Skeletal muscle satellite cell (primary cell): Measurements from ENCODE around the gene CACNB2.
A peak's percentile ranks its signal among the peaks of the same experiment; 100 is the strongest.

Experiments
- H3K27me3 ChIP-seq: 2 replicates; pipeline ENCODE4 v1.7.0; 2013; ENCODE audit warnings: low read length; ENCODE audit not compliant: control insufficient read depth, insufficient read depth
- H3K36me3 ChIP-seq: 2 replicates; pipeline ENCODE4 v1.7.0; 2013; ENCODE audit warnings: mild to moderate bottlenecking, control low read depth, low read length; ENCODE audit not compliant: insufficient read depth
- H3K4me1 ChIP-seq: 2 replicates; pipeline ENCODE4 v1.7.0; 2013; ENCODE audit warnings: low read length; ENCODE audit not compliant: control insufficient read depth, insufficient read depth
- H3K4me2 ChIP-seq: 2 replicates; pipeline ENCODE4 v1.7.0; 2013; ENCODE audit warnings: mild to moderate bottlenecking, low read length
- H3K4me3 ChIP-seq: 2 replicates; pipeline ENCODE4 v1.7.0; 2013; ENCODE audit warnings: low read length
- H3K9ac ChIP-seq: 2 replicates; pipeline ENCODE4 v1.7.0; 2013; ENCODE audit warnings: mild to moderate bottlenecking, low read depth, low read length, moderate library complexity
- H3K9me3 ChIP-seq: replicated peaks from 2 replicates; pipeline ENCODE4 v1.7.0; 2013; ENCODE audit warnings: mild to moderate bottlenecking, control low read depth, low read length

Gene CACNB2

DNA sequence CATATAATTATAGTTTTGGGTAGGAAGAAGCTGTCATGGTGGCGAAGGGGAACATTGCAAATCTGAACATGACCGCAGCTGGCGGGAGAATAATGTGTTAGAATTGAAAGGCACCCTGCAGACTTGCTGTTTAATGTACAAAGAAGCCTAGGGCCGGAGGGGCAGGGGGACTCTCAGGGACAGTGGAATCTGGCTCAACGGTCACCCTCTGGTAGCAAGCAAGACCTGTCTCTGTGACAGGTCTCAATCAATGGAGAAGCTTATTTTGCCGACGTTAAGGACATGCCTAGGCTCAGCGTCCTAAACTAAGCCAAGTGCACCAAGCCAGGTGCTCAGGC lies 333.9 kb downstream of the CACNB2 start:
- Histone ChIP-seq H3K4me1 (no peaks in the 10 kb centered on the region), H3K9me3 (no peaks in the 10 kb centered on the region), H3K27me3 (peaks cover 5% of the 10 kb centered on the region), H3K4me2 (no peak overlapping the region), H3K36me3 (no peaks in the 10 kb centered on the region), H3K4me3 (no peak overlapping the region), H3K9ac (no peak overlapping the region)

DNA sequence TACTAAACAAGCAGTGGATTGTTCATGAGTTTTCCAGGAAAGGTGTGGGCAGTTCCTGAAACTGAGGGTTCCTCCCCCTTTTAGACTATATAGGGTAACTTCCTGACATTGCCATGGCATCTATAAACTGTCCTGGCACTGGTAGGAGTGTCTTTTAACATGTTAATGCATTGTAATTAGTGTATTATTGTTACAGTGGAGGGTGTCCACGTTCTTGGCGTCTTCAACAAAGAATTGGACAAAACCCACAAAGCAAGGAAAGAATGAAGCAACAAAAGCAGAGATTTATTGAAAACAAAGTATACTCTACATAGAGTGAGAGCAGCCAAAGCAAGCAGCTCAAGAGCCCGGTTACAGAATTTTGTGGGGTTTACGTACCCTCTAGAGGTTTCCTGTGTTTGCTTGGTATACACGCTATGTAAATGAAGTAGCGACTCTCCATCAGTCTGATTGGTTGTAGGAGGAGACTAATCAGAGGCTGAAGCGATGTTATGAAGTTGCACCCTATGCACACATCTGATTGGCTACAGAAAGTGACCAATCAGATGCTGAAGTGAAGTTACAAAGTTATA lies 335.9 kb downstream of the CACNB2 start:
- no peaks in the 10 kb centered on the region for H3K4me1 ChIP-seq
- no peaks in the 10 kb centered on the region for H3K9me3 ChIP-seq
- no peak overlapping the region for H3K4me3 ChIP-seq
- no peak overlapping the region for H3K4me2 ChIP-seq
- no peaks in the 10 kb centered on the region for H3K36me3 ChIP-seq
- H3K27me3 ChIP-seq, result peaks cover 5% of the 10 kb centered on the region
- H3K9ac ChIP-seq, result no peak overlapping the region

DNA sequence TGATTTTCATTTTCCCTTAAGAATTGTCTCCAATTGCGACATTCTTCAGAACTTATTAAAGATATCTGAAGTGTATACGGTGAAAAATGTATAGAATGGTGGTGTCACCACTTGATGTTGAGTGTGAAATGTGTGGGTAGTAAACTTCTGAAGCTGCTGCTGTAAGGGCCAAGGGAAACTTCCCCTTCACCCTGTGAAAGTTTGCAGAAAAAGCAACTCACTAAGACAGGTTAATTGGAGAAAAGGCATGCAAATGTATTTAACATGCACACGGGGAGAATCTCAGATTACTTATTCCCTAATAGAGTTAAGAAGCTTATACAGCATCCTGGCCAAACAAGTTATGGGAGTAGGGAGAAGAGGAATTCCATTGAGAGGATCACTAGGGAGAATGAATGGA lies 338.1 kb downstream of the CACNB2 start:
- no peak overlapping the region for H3K4me3 ChIP-seq
- H3K27me3 ChIP-seq, result no peaks in the 10 kb centered on the region
- H3K9ac ChIP-seq, result no peak overlapping the region
- no peak overlapping the region for H3K4me2 ChIP-seq
- no peaks in the 10 kb centered on the region for H3K36me3 ChIP-seq
- no peaks in the 10 kb centered on the region for H3K4me1 ChIP-seq
- H3K9me3 ChIP-seq, result no peaks in the 10 kb centered on the region

DNA sequence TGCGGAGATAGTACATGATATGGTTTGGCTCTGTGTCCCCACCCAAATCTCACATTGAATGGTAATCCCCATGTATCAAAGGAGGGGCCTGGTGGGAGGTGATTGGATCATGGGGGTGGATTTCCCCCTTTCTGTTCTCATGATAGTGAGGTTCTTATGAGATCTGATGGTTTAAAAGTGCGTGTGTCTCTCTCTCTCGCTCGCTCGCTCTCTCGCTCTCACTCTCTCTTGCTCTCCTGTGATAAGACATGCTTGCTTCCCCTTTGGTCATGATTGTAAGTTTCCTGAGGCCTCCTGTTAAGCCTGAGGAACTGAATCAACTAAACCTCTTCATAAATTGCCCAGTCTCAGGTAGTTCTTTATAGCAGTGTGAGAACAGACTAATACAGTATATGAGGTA lies 339.3 kb downstream of the CACNB2 start:
- no peaks in the 10 kb centered on the region for H3K9me3 ChIP-seq
- no peak overlapping the region for H3K4me3 ChIP-seq
- H3K4me2 ChIP-seq, result no peak overlapping the region

DNA sequence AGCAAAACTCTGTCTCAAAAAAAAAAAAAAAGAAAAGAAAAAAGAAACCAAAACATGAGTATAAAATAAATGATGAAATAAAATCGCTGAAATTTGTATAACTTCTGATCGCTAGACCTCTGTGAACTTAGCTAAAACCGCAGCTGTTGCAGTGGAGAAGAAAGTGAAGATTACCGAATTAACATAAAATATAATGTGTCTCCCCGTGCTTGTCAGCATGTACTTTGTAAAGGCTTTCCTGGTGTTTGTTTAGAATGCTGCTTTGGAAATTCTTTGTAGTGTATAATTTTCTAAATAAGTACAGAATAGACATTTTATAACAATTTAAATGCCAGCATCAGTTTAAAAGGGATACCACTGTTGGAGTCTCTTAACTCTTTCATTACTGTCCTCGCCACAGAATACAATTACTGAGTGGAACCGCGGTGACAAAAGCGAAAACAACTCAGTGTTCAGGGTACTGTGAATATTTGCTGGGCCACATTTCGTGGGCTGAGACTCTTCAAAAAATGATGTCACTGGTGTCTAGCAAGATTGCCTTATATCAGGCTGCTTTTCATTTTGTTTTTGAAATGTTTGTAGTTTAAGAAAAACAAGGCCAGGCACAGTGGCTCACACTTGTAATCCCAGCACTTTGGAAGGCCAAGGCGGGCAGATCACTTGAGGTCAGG lies 343.4 kb downstream of the CACNB2 start:
- H3K9ac ChIP-seq, result no peak overlapping the region
- H3K4me3 ChIP-seq, result no peak overlapping the region
- H3K36me3 ChIP-seq, result no peaks in the 10 kb centered on the region
- no peaks in the 10 kb centered on the region for H3K4me1 ChIP-seq
- no peaks in the 10 kb centered on the region for H3K27me3 ChIP-seq
- H3K4me2 ChIP-seq, result no peak overlapping the region
- no peaks in the 10 kb centered on the region for H3K9me3 ChIP-seq

More for the DNA sequence above, 339.3 kb downstream of the CACNB2 start:
- H3K4me1 ChIP-seq, result no peaks in the 10 kb centered on the region
- no peaks in the 10 kb centered on the region for H3K27me3 ChIP-seq
- no peak overlapping the region for H3K9ac ChIP-seq
- no peaks in the 10 kb centered on the region for H3K36me3 ChIP-seq

DNA sequence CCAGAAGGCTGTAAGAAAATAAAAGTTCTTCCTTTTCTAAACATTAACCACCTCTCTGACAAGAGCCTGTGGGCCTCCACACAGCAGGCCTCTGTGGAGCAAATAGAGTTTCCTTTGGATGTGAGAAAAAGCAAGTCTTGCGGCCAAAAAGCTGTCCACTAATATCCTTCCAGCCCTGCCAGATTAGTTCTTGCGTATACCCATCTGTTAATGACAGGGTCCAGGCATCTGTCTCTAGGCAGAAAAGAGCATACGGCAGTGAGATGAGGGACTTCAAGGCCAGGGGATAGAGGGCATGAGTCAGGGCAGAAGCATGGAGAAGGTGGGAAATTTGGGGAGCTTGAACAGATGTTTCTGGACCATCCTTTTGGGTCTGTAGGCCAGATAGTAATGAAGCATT lies 346.2 kb downstream of the CACNB2 start:
- Histone ChIP-seq H3K9ac (no peak overlapping the region), H3K27me3 (no peaks in the 10 kb centered on the region), H3K4me3 (no peak overlapping the region)

DNA sequence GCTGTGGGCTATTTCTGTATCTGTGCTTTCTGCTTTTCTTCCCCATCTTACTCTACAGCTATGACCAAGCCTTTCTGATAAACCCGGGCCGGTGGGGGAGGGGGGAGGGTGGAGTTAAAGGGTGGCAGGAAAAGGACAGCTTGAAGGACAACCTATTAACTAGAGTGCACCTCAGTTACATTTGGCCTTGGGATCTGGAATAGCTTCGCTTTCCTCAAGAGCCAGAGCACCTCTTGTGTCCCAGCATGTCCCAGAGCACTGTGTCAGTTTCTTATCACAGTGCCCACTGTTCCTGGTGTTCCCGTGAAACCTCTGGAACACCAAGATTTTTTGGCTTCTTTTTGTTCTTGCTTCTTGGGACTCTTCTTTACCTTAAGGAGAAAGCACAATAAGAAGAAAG lies 350.5 kb downstream of the CACNB2 start:
- Histone ChIP-seq H3K9me3 (no peaks in the 10 kb centered on the region), H3K4me1 (no peaks in the 10 kb centered on the region), H3K4me3 (no peak overlapping the region), H3K36me3 (no peaks in the 10 kb centered on the region), H3K4me2 (no peak overlapping the region), H3K9ac (no peak overlapping the region), H3K27me3 (no peaks in the 10 kb centered on the region)

More for the DNA sequence above, 346.2 kb downstream of the CACNB2 start:
- no peak overlapping the region for H3K4me2 ChIP-seq
- no peaks in the 10 kb centered on the region for H3K36me3 ChIP-seq
- H3K9me3 ChIP-seq, result no peaks in the 10 kb centered on the region
- H3K4me1 ChIP-seq, result no peaks in the 10 kb centered on the region

DNA sequence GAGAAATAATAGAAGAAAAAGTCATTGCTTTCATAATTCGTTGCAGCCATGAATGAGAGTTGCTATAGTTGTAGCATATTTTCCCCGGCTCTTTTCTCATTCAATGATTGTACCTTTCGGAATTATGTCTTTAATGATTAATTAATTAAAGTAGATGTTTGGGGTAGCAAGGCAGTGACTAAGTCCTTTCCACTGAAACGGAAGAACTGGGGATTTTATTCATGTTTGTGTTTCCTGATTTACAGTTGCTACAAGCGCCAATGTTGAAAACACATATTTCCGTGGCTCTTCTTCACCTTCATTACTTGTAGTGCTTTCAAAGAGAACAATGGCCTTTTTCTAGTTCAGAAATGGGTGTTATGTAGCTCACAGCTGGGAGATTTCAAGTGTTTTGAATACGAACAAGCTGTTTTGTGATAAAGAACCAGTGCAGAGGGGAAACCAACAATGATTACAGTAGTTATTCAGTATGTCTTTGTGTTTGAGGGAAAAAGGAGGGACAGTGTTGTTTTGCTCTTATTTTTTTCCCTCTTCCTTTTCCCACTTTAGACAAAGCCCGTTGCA lies 357.7 kb downstream of the CACNB2 start:
- no peaks in the 10 kb centered on the region for H3K9me3 ChIP-seq
- no peak overlapping the region for H3K4me2 ChIP-seq
- H3K4me1 ChIP-seq, result peaks cover 3% of the 10 kb centered on the region
- no peak overlapping the region for H3K9ac ChIP-seq
- H3K4me3 ChIP-seq, result no peak overlapping the region
- no peaks in the 10 kb centered on the region for H3K36me3 ChIP-seq
- H3K27me3 ChIP-seq, result no peaks in the 10 kb centered on the region

DNA sequence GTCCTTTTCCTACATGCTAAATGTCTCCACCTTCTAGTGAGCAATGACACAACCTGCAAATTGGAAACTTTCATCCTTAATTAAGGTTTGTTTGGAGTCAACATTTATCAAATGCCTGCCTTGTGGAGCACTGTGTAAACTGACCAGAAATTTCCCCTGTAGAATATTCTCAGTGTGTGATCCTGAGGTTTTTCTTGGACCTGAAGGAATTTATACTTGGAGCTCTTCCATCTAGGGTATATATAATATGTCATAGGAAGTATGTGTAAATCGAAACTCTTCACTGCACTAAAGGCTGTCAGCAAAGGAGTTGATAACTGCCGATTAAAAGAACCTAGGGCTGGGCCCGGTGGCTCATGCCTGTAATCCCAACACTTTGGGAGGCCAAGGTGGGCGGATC lies 358.8 kb downstream of the CACNB2 start:
- Histone ChIP-seq H3K9me3 (no peaks in the 10 kb centered on the region), H3K27me3 (no peaks in the 10 kb centered on the region), H3K4me3 (no peak overlapping the region), H3K4me1 (peaks cover 3% of the 10 kb centered on the region), H3K36me3 (no peaks in the 10 kb centered on the region), H3K9ac (no peak overlapping the region), H3K4me2 (no peak overlapping the region)

DNA sequence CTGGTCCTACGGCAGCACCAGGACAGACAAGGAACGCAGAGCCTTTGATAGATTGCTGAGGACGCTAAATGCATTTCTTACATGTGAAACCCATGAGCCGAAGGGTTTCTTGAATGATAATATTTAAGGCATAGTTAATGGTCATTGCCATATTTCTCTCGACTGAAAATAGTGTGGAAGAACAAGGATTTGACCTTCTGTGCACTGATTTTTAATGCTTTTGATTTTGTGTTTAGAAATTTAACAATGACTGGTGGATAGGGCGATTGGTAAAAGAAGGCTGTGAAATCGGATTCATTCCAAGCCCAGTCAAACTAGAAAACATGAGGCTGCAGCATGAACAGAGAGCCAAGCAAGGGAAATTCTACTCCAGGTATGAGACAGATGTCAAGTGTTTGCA lies 360.4 kb downstream of the CACNB2 start:
- H3K27me3 ChIP-seq, result no peaks in the 10 kb centered on the region
- H3K4me1 ChIP-seq, result peaks cover 6% of the 10 kb centered on the region
- peak overlapping the region; percentile 70 for H3K4me2 ChIP-seq
- no peak overlapping the region for H3K9ac ChIP-seq
- H3K4me3 ChIP-seq, result no peak overlapping the region
- H3K9me3 ChIP-seq, result no peaks in the 10 kb centered on the region
- H3K36me3 ChIP-seq, result no peaks in the 10 kb centered on the region

DNA sequence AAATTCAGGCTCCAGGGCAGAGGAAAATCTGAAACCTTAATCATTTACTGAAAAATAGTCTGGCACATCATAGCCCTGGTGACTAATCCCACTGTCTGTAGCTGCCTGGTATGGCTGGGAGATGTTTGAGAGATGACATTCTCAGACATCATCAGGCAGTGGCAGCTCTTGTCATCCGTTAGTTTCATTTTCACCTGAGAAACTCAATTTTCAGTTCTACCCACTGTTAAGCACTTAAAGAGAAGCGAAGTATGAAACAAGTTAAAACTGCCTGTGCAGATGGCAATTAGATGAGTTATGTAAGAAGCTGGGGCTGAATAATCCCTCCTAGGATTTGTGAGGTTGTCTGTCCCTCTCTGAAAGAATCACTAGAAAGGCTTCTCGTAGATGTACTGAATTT lies 361.0 kb downstream of the CACNB2 start:
- Histone ChIP-seq H3K27me3 (no peaks in the 10 kb centered on the region), H3K36me3 (no peaks in the 10 kb centered on the region), H3K4me3 (peak overlapping the region; percentile 28), H3K4me1 (peaks cover 12% of the 10 kb centered on the region), H3K4me2 (peak overlapping the region; percentile 70), H3K9ac (peak overlapping the region; percentile 23), H3K9me3 (no peaks in the 10 kb centered on the region)

DNA sequence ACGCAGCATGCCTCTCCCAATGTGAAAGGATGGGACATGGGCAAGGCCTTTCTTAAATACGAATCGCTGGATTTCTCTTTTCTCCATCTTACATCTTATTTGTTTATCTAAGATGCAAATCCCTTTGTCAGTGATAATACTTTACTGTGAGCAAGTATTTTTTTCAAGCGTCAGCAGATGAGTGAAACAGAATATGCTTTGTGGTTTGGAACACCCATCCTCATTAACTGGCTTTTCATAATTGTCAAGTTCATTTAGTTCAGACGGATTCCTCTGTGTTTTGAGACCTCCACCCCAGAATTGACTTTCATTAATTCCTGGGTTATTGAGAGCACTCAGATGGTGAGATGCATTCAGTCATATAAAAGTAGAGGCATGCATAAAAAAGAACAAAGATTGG lies 361.4 kb downstream of the CACNB2 start:
- Histone ChIP-seq H3K27me3 (no peaks in the 10 kb centered on the region), H3K9ac (peak overlapping the region; percentile 23), H3K9me3 (no peaks in the 10 kb centered on the region), H3K4me2 (peak overlapping the region; percentile 70), H3K36me3 (no peaks in the 10 kb centered on the region), H3K4me1 (peaks cover 15% of the 10 kb centered on the region), H3K4me3 (peak overlapping the region; percentile 28)
